Smooth muscle cell (in vitro differentiated cells): ENCODE results near the gene EXOC3L1. TPM values are rescaled to one million over a fixed set of nuclear protein-coding genes. Genes with fewer than 3 reads are reported as not detected.

Experiments
- DNase-seq: peaks from one replicate; lab custom pipeline; 2025; ENCODE audit not compliant: unreplicated experiment; lab: John Stamatoyannopoulos, UW
- H2AFZ ChIP-seq: fragments of 200-600 bp; sonication (generic); 2 replicates; pipeline ENCODE4 v1.6.0; 2016; ENCODE audit warnings: antibody characterized with exemption, low read depth, mild to moderate bottlenecking
- H3F3A ChIP-seq: fragments of 200-600 bp; sonication (generic); 2 replicates; pipeline ENCODE4 v1.6.0; 2017; ENCODE audit warnings: antibody characterized with exemption, low read depth
- H3K27ac ChIP-seq: fragments of 200-600 bp; sonication (generic); 2 replicates; pipeline ENCODE4 v1.5.1; 2016; ENCODE audit warnings: low read depth, mild to moderate bottlenecking
- H3K27me3 ChIP-seq: fragments of 200-600 bp; sonication (generic); 2 replicates; pipeline ENCODE4 v1.6.1; 2016; ENCODE audit warnings: low read depth, mild to moderate bottlenecking
- H3K36me3 ChIP-seq: fragments of 200-600 bp; sonication (generic); 2 replicates; pipeline ENCODE4 v1.5.1; 2016; ENCODE audit warnings: low read depth
- H3K4me1 ChIP-seq: fragments of 200-600 bp; sonication (generic); 2 replicates; pipeline ENCODE4 v1.5.1; 2016; ENCODE audit warnings: low read depth
- H3K4me2 ChIP-seq: fragments of 200-600 bp; sonication (generic); 2 replicates; pipeline ENCODE4 v1.6.0; 2016; ENCODE audit warnings: mild to moderate bottlenecking
- H3K4me3 ChIP-seq: fragments of 200-600 bp; sonication (generic); 2 replicates; pipeline ENCODE4 v1.5.1; 2016; ENCODE audit warnings: mild to moderate bottlenecking
- H3K79me2 ChIP-seq: fragments of 200-600 bp; sonication (generic); 2 replicates; pipeline ENCODE4 v1.6.0; 2016; ENCODE audit warnings: low read depth, mild to moderate bottlenecking
- H3K9ac ChIP-seq: fragments of 200-600 bp; sonication (generic); 2 replicates; pipeline ENCODE4 v1.6.0; 2016; ENCODE audit warnings: low read depth
- H3K9me3 ChIP-seq: fragments of 200-600 bp; sonication (generic); replicated peaks from 2 replicates; pipeline ENCODE4 v1.5.1; 2016; ENCODE audit warnings: low read depth
- H4K20me1 ChIP-seq: fragments of 200-600 bp; sonication (generic); 2 replicates; pipeline ENCODE4 v1.6.0; 2016; ENCODE audit warnings: low read depth
- WGBS: methylation state at CpG from one replicate; pipeline ENCODE4 v1.1.7; 2016; ENCODE audit warnings: low lambda C conversion rate; 5-methylcytosine and 5-hydroxymethylcytosine counted together
- polyA plus RNA-seq: library from polyadenylated mRNA; unstranded; fragments of >200 nt; fragmentation: Nextera tagmentation; extraction: Ambion mirVana; gene quantifications from 2 replicates; pipeline ENCODE4 v1.2.1, GENCODE V29; 2016
- total RNA-seq: library from RNA; depleted of rRNA; stranded (reverse); fragments of >200 nt; gene quantifications from 2 replicates; pipeline ENCODE4 v1.2.3, GENCODE V29; 2014
- TF ChIP-seq, protein P1 (sequence below): fragments of 200-600 bp; sonication (generic); IDR thresholded peaks from 2 replicates; pipeline ENCODE4 v1.5.1; 2017; ENCODE audit warnings: borderline replicate concordance, mild to moderate bottlenecking, antibody characterized with exemption; ENCODE audit not compliant: insufficient read depth, poor library complexity, severe bottlenecking

The EXOC3L1 gene
- total and polyA plus RNA-seq, 2 experiments from 2014 or later = 0.51 TPM; not detected in 1

DNA sequence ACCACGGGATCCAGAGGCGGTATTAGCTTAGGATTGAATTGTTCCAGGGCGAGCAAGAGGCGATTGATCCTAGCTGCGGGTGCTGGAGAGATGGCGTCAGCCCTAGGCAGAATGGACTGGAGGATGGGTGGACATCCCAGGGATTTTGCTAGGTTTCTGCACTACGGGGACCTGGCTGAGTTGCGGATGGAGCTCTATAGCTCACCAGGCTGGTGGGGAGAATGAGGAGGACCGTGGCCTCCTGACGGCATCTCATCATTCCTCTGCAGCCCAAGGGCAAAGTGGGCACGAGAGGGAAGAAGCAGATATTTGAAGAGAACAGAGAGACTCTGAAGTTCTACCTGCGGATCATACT is 37.6 kb upstream of the EXOC3L1 start:
- Histone ChIP-seq H3K9me3 (no peaks in the 10 kb centered on the region), H2AFZ (peak overlapping the region; percentile 29), H3K4me1 (peaks cover 10% of the 10 kb centered on the region), H3K27me3 (no peaks in the 10 kb centered on the region), H3K9ac (peak overlapping the region; percentile 92), H3K36me3 (no peaks in the 10 kb centered on the region), H3K4me2 (peak overlapping the region; percentile 97), H3K27ac (peak overlapping the region; percentile 60), H3K79me2 (peaks cover 21% of the 10 kb centered on the region), H4K20me1 (no peaks in the 10 kb centered on the region), H3F3A (no peaks in the 10 kb centered on the region), H3K4me3 (peak overlapping the region; percentile 80)
- TF ChIP-seq, protein P1, sequence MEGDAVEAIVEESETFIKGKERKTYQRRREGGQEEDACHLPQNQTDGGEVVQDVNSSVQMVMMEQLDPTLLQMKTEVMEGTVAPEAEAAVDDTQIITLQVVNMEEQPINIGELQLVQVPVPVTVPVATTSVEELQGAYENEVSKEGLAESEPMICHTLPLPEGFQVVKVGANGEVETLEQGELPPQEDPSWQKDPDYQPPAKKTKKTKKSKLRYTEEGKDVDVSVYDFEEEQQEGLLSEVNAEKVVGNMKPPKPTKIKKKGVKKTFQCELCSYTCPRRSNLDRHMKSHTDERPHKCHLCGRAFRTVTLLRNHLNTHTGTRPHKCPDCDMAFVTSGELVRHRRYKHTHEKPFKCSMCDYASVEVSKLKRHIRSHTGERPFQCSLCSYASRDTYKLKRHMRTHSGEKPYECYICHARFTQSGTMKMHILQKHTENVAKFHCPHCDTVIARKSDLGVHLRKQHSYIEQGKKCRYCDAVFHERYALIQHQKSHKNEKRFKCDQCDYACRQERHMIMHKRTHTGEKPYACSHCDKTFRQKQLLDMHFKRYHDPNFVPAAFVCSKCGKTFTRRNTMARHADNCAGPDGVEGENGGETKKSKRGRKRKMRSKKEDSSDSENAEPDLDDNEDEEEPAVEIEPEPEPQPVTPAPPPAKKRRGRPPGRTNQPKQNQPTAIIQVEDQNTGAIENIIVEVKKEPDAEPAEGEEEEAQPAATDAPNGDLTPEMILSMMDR = no peak
- 36% methylated on average over 12 of the region's 12 CpGs for WGBS
- DNase-seq = no peak

DNA sequence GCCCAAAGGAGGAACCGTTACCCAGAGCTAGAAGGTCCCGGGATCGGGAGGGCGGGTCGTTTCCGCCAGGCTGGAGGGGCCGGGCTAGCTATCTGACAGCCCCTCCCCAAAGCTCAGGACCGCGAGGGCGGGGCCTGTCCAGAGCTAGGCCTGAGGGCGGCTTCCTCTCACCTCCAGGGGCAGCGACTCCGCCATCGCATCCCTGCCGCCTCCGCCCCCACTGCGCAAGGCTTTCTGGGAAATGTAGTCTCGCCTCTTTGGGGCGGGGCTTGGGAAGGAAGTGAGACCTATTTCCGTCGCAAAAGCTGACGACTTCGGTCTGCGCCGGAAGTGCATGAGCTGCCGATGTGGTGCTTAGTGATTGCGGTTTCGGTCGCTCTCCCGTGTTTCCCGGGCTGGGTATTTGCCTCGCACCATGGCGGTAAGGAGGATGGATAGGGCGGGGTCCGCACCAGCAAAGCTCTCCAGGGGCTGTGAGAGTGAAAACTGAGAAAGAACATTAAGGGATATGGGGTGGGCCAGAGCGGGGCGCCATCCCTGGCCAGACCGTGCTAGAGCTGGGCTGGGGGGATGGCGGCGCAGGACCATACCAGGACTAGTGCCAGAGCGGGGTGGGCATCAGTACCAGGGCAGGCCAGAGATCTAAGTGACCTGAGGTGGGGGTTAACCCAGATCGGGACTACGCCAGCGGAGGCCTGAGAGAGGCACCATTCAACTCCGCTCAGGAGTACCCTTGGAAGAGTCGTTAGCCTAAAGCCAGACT is 37.0 kb upstream of the EXOC3L1 start, which contains the start of gene TMEM208:
Gene TMEM208, plus strand, starts transcription at position 327 of the 763 bp plus-strand sequence. Its CDS starts 89 bp downstream, at position 416.
- peaks cover 10% of the 10 kb centered on the region for H3K4me1 ChIP-seq
- TF ChIP-seq, protein P1 = no peak
- WGBS = 1% methylated on average over 46 of the region's 46 CpGs

GRCh38 chr16:67226295-67226803 is 36.4 kb upstream of the EXOC3L1 start:
- peaks cover 21% of the 10 kb centered on the region for H3K79me2 ChIP-seq

More for the DNA sequence above, 37.0 kb upstream of the EXOC3L1 start, which contains the start of gene TMEM208:
- DNase-seq = peak; percentile 90
- Histone ChIP-seq H3K4me3 (peak within 1 kb of the TSS; percentile 80), H3K79me2 (peaks cover 21% of the 10 kb centered on the region), H3K27me3 (no peaks in the 10 kb centered on the region), H3K36me3 (no peaks in the 10 kb centered on the region), H3F3A (no peaks in the 10 kb centered on the region), H2AFZ (peak within 1 kb of the TSS; percentile 78), H3K27ac (peak within 1 kb of the TSS; percentile 60), H3K4me2 (peak within 1 kb of the TSS; percentile 97), H4K20me1 (no peaks in the 10 kb centered on the region), H3K9me3 (no peaks in the 10 kb centered on the region), H3K9ac (peak within 1 kb of the TSS; percentile 92)

More at GRCh38 chr16:67226295-67226803, 36.4 kb upstream of the EXOC3L1 start:
- Histone ChIP-seq H3K9ac (peak overlapping the region; percentile 63), H3F3A (no peaks in the 10 kb centered on the region), H4K20me1 (no peaks in the 10 kb centered on the region), H3K9me3 (no peaks in the 10 kb centered on the region), H3K4me1 (peaks cover 10% of the 10 kb centered on the region), H3K36me3 (no peaks in the 10 kb centered on the region), H3K27me3 (no peaks in the 10 kb centered on the region), H3K27ac (no peak overlapping the region), H3K4me3 (peak overlapping the region; percentile 80), H3K4me2 (peak overlapping the region; percentile 97), H2AFZ (peak overlapping the region; percentile 78)
- no peak for DNase-seq
- TF ChIP-seq, protein P1 = no peak
- 13% methylated on average over 12 of the region's 12 CpGs for WGBS
